Effector memory CD8-positive, alpha-beta T cell (primary cell): ENCODE data around the gene NT5C2.
"Not testable (repeated sequence)": the region's sequence is repeated elsewhere in the genome, so short reads cannot be mapped to it uniquely, and the experiment has no call there.

ENCODE experiments used
- ATAC-seq: fragments of 150-1000 bp; cut with Tn5 transposase; replicated peaks from 2 replicates; pipeline ENCODE4 v1.10.0; 2021; ENCODE audit warnings: mild to moderate bottlenecking, moderate library complexity
- DNase-seq, 3 experiments: peaks; one replicate each; pipeline ENCODE4 v3.0.0; 2021
- H3K27ac Mint-ChIP-seq, 2 donors: one replicate each; pipeline ENCODE4 v1.8.0; 2022; ENCODE audit warnings: mild to moderate bottlenecking in 2 of 2, mixed read lengths in 2 of 2, moderate library complexity in 2 of 2
- H3K27me3 Mint-ChIP-seq, 2 donors: one replicate each; pipeline ENCODE4 v1.8.0; 2022; ENCODE audit warnings: mixed read lengths in 2 of 2
- H3K36me3 Mint-ChIP-seq: one replicate; pipeline ENCODE4 v1.8.0; 2022; ENCODE audit warnings: mild to moderate bottlenecking, moderate library complexity, mixed read lengths; ENCODE audit not compliant: insufficient read depth
- H3K4me1 Mint-ChIP-seq, 2 donors: one replicate each; pipeline ENCODE4 v1.8.0; 2022; ENCODE audit warnings: low read depth in 2 of 2, mixed read lengths in 2 of 2
- H3K4me3 Mint-ChIP-seq, 2 donors: one replicate each; pipeline ENCODE4 v1.8.0; 2022; ENCODE audit warnings: mild to moderate bottlenecking in 2 of 2, mixed read lengths in 2 of 2, moderate library complexity in 2 of 2
- H3K9me3 Mint-ChIP-seq, 2 donors: one replicate each; pipeline ENCODE4 v1.8.0; 2022; ENCODE audit warnings: mixed read lengths in 2 of 2

Gene NT5C2

GRCh38 chr10:103078676-103079075, 114.4 kb downstream of the NT5C2 start:
- H3K4me3 Mint-ChIP-seq, result no peak overlapping the region
- DNase-seq (no peak), ATAC-seq (no peak)
- H3K36me3 Mint-ChIP-seq, result peaks cover 22% of the 10 kb centered on the region
- no peaks in the 10 kb centered on the region for H3K9me3 Mint-ChIP-seq
- H3K4me1 Mint-ChIP-seq, result peaks cover 0 to 3% of the 10 kb centered on the region in 2 donors
- no peaks in the 10 kb centered on the region for H3K27me3 Mint-ChIP-seq
- H3K27ac Mint-ChIP-seq, result no peak overlapping the region

GRCh38 chr10:103078309-103078615, 114.8 kb downstream of the NT5C2 start:
- Mint-ChIP-seq H3K27me3 (no peaks in the 10 kb centered on the region), H3K4me1 (peaks cover 0 to 3% of the 10 kb centered on the region in 2 donors), H3K27ac (no peak overlapping the region), H3K36me3 (peaks cover 21% of the 10 kb centered on the region), H3K4me3 (no peak overlapping the region), H3K9me3 (no peaks in the 10 kb centered on the region)
- DNase-seq, result no peak
- ATAC-seq, result no peak

- Mint-ChIP-seq H3K27me3 (no peaks in the 10 kb centered on the region), H3K27ac (peak overlapping the region; percentile 62 to 68), H3K36me3 (peaks cover 20% of the 10 kb centered on the region), H3K4me1 (peaks cover 0 to 3% of the 10 kb centered on the region in 2 donors), H3K9me3 (no peaks in the 10 kb centered on the region), H3K4me3 (no peak overlapping the region)
- ATAC-seq (no peak), DNase-seq (no peak)
Measured at GRCh38 chr10:103077491-103078308, 115.4 kb downstream of the NT5C2 start.

- ATAC-seq (no peak), DNase-seq (no peak)
- no peak overlapping the region for H3K4me3 Mint-ChIP-seq
- H3K27me3 Mint-ChIP-seq, result no peaks in the 10 kb centered on the region
- H3K27ac Mint-ChIP-seq, result peak overlapping the region in 1 of 2 donors; percentile 62
- H3K36me3 Mint-ChIP-seq, result peaks cover 20% of the 10 kb centered on the region
- H3K4me1 Mint-ChIP-seq, result peaks cover 0 to 3% of the 10 kb centered on the region in 2 donors
- no peaks in the 10 kb centered on the region for H3K9me3 Mint-ChIP-seq
Measured at GRCh38 chr10:103077020-103077419, 116.1 kb downstream of the NT5C2 start.

GRCh38 chr10:103072891-103073290, 120.2 kb downstream of the NT5C2 start:
- no peaks in the 10 kb centered on the region for H3K9me3 Mint-ChIP-seq
- peak overlapping the region in 1 of 2 donors; percentile 38 for H3K27ac Mint-ChIP-seq
- H3K36me3 Mint-ChIP-seq, result peaks cover 18% of the 10 kb centered on the region
- peaks cover 20 to 22% of the 10 kb centered on the region in 2 donors for H3K4me1 Mint-ChIP-seq
- H3K4me3 Mint-ChIP-seq, result no peak overlapping the region
- ATAC-seq, result no peak
- DNase-seq, result no peak
- H3K27me3 Mint-ChIP-seq, result no peaks in the 10 kb centered on the region

GRCh38 chr10:103072276-103072675, 120.8 kb downstream of the NT5C2 start:
- H3K36me3 Mint-ChIP-seq, result peaks cover 15% of the 10 kb centered on the region
- ATAC-seq, result no peak
- H3K27me3 Mint-ChIP-seq, result no peaks in the 10 kb centered on the region

GRCh38 chr10:103069453-103070331, 123.4 kb downstream of the NT5C2 start:
- DNase-seq, result peak; percentile 63 to 73 (median 67)
- H3K36me3 Mint-ChIP-seq, result peaks cover 6% of the 10 kb centered on the region
- H3K27me3 Mint-ChIP-seq, result no peaks in the 10 kb centered on the region
- peak overlapping the region; percentile 19 to 92 for H3K27ac Mint-ChIP-seq
- peak overlapping the region in 1 of 2 donors; percentile 55 for H3K4me3 Mint-ChIP-seq
- H3K4me1 Mint-ChIP-seq, result peaks cover 20 to 22% of the 10 kb centered on the region in 2 donors
- ATAC-seq, result peak; percentile 83
- H3K9me3 Mint-ChIP-seq, result no peaks in the 10 kb centered on the region

More at GRCh38 chr10:103072276-103072675, 120.8 kb downstream of the NT5C2 start:
- Mint-ChIP-seq H3K4me1 (peaks cover 20 to 22% of the 10 kb centered on the region in 2 donors), H3K27ac (no peak overlapping the region), H3K9me3 (no peaks in the 10 kb centered on the region), H3K4me3 (peak overlapping the region in 1 of 2 donors; percentile 14)
- no peak for DNase-seq

GRCh38 chr10:103067956-103068355, 125.1 kb downstream of the NT5C2 start:
- H3K9me3 Mint-ChIP-seq, result no peaks in the 10 kb centered on the region
- DNase-seq (no peak), ATAC-seq (no peak)
- H3K4me1 Mint-ChIP-seq, result peaks cover 20 to 22% of the 10 kb centered on the region in 2 donors
- H3K27ac Mint-ChIP-seq, result no peak overlapping the region
- no peak overlapping the region for H3K4me3 Mint-ChIP-seq
- no peaks in the 10 kb centered on the region for H3K27me3 Mint-ChIP-seq
- peaks cover 3% of the 10 kb centered on the region for H3K36me3 Mint-ChIP-seq

GRCh38 chr10:103067484-103067883, 125.6 kb downstream of the NT5C2 start:
- no peak for ATAC-seq
- no peak overlapping the region for H3K4me3 Mint-ChIP-seq
- H3K27ac Mint-ChIP-seq, result peak overlapping the region in 1 of 2 donors; percentile 52
- H3K4me1 Mint-ChIP-seq, result peaks cover 20 to 22% of the 10 kb centered on the region in 2 donors
- H3K36me3 Mint-ChIP-seq, result peaks cover 3% of the 10 kb centered on the region
- H3K27me3 Mint-ChIP-seq, result no peaks in the 10 kb centered on the region
- no peak for DNase-seq
- H3K9me3 Mint-ChIP-seq, result no peaks in the 10 kb centered on the region

GRCh38 chr10:103067099-103067477, 126.0 kb downstream of the NT5C2 start:
- not testable (repeated sequence) for ATAC-seq, H3K9me3 Mint-ChIP-seq, H3K27me3 Mint-ChIP-seq, DNase-seq, H3K36me3 Mint-ChIP-seq, H3K4me3 Mint-ChIP-seq
- peak overlapping the region in 1 of 2 donors; percentile 52 for H3K27ac Mint-ChIP-seq
- peaks cover 20 to 22% of the 10 kb centered on the region in 2 donors for H3K4me1 Mint-ChIP-seq

- H3K27me3 Mint-ChIP-seq, result no peaks in the 10 kb centered on the region
- no peak overlapping the region for H3K4me3 Mint-ChIP-seq
- H3K4me1 Mint-ChIP-seq, result peaks cover 18 to 22% of the 10 kb centered on the region in 2 donors
- DNase-seq (no peak), ATAC-seq (no peak)
- H3K27ac Mint-ChIP-seq, result peak overlapping the region in 1 of 2 donors; percentile 54
- H3K9me3 Mint-ChIP-seq, result no peaks in the 10 kb centered on the region
- H3K36me3 Mint-ChIP-seq, result peaks cover 3% of the 10 kb centered on the region
Measured at GRCh38 chr10:103066141-103067098, 126.7 kb downstream of the NT5C2 start.

- ATAC-seq (no peak), DNase-seq (no peak)
- H3K36me3 Mint-ChIP-seq, result peaks cover 3% of the 10 kb centered on the region
- peaks cover 10 to 14% of the 10 kb centered on the region in 2 donors for H3K4me1 Mint-ChIP-seq
- H3K4me3 Mint-ChIP-seq, result no peak overlapping the region
- H3K27me3 Mint-ChIP-seq, result no peaks in the 10 kb centered on the region
- no peaks in the 10 kb centered on the region for H3K9me3 Mint-ChIP-seq
- H3K27ac Mint-ChIP-seq, result no peak overlapping the region
Measured at GRCh38 chr10:103064956-103065355, 128.1 kb downstream of the NT5C2 start.
